Fibroblast of lung (primary cell): ENCODE data around the gene KIF9. TPM values are rescaled to one million over a fixed set of nuclear protein-coding genes. Genes with fewer than 3 reads are reported as not detected.

Experiments
- DNase-seq, 2 donors: peaks; one replicate each; pipeline versions ENCODE4 v3.0.0 to v3.0.0-alpha.2; 2010; ENCODE audit warnings: low read depth in 2 of 2
- H2AFZ ChIP-seq: 2 replicates; pipeline ENCODE4 v1.5.1; 2012; ENCODE audit warnings: low read length, control low read depth, inconsistent platforms
- H3K27ac ChIP-seq: 2 replicates; pipeline ENCODE4 v1.5.1; 2011; ENCODE audit warnings: low read length, control low read depth; ENCODE audit not compliant: insufficient read depth
- H3K27me3 ChIP-seq: 2 replicates; pipeline ENCODE4 v1.5.1; 2011; ENCODE audit warnings: mild to moderate bottlenecking, low read length; ENCODE audit not compliant: control insufficient read depth, insufficient read depth
- H3K36me3 ChIP-seq: 2 replicates; pipeline ENCODE4 v1.5.1; 2011; ENCODE audit warnings: low read length; ENCODE audit not compliant: control insufficient read depth, insufficient read depth
- H3K4me1 ChIP-seq: 2 replicates; pipeline ENCODE4 v1.5.1; 2011; ENCODE audit warnings: low read length; ENCODE audit not compliant: control insufficient read depth, insufficient read depth; ENCODE audit errors: extremely low read depth
- H3K4me2 ChIP-seq: 2 replicates; pipeline ENCODE4 v1.5.1; 2011; ENCODE audit warnings: low read length, control low read depth; ENCODE audit not compliant: insufficient read depth; ENCODE audit errors: extremely low read depth
- H3K4me3 ChIP-seq, 4 experiments: fragments of 200-600 bp in 1 of 4; sonication (generic) in 1 of 4; replicated peaks in 1 of 4; 2 replicates each; pipeline ENCODE4 v1.5.1; 2011 to 2016; ENCODE audit warnings: low read length in 4 of 4, low read depth in 3 of 4, mild to moderate bottlenecking in 3 of 4, control low read depth in 2 of 4, inconsistent platforms in 1 of 4, mixed read lengths in 1 of 4; ENCODE audit not compliant: insufficient read depth in 1 of 4; ENCODE audit errors: control extremely low read depth in 1 of 4
- H3K79me2 ChIP-seq: 2 replicates; pipeline ENCODE4 v1.5.1; 2012; ENCODE audit warnings: mild to moderate bottlenecking, low read length, inconsistent platforms; ENCODE audit not compliant: control insufficient read depth, insufficient read depth
- H3K9ac ChIP-seq: 2 replicates; pipeline ENCODE4 v1.5.1; 2011; ENCODE audit warnings: mild to moderate bottlenecking, low read length, control low read depth; ENCODE audit not compliant: insufficient read depth
- H3K9me3 ChIP-seq: 2 replicates; pipeline ENCODE4 v1.5.1; 2012; ENCODE audit warnings: low read depth, low read length; ENCODE audit not compliant: control insufficient read depth, insufficient read depth
- H4K20me1 ChIP-seq: 2 replicates; pipeline ENCODE4 v1.5.1; 2011; ENCODE audit warnings: low read length; ENCODE audit not compliant: control insufficient read depth, insufficient read depth; ENCODE audit errors: extremely low read depth
- EZH2 ChIP-seq: IDR thresholded peaks from 2 replicates; pipeline ENCODE4 v1.5.1; 2012; ENCODE audit warnings: low read length, control low read depth, mild to moderate bottlenecking; ENCODE audit errors: missing control alignments
- polyA plus RNA-seq, 2 donors: library from polyadenylated mRNA; depleted of rRNA in 1 of 2; stranded (reverse) in 1 of 2; unstranded in 1 of 2; fragments of >200 nt; gene quantifications; 2 replicates each; pipeline ENCODE4 v1.2.1, GENCODE V29; 2011 to 2012; ENCODE audit warnings: missing spikeins in 1 of 2
- total RNA-seq: library from RNA; depleted of rRNA; stranded (reverse); fragments of >200 nt; gene quantifications from 2 replicates; pipeline ENCODE4 v1.2.1, GENCODE V29; 2014
- TF ChIP-seq, protein P1 (sequence below), 2 donors: IDR thresholded peaks in 1 of 2; conservative IDR thresholded peaks in 1 of 2; 1 replicate in 1 of 2; 2 replicates in 1 of 2; pipeline ENCODE4 v1.5.1; 2011 to 2012; ENCODE audit warnings: low read length in 2 of 2, control low read depth in 1 of 2, inconsistent platforms in 1 of 2, low read depth in 1 of 2, mild to moderate bottlenecking in 1 of 2

Gene KIF9
- total and polyA plus RNA-seq, 2 donors (not counting 1 experiment from before 2014, with no cell fraction given) = 2.8 to 4.3 TPM

DNA sequence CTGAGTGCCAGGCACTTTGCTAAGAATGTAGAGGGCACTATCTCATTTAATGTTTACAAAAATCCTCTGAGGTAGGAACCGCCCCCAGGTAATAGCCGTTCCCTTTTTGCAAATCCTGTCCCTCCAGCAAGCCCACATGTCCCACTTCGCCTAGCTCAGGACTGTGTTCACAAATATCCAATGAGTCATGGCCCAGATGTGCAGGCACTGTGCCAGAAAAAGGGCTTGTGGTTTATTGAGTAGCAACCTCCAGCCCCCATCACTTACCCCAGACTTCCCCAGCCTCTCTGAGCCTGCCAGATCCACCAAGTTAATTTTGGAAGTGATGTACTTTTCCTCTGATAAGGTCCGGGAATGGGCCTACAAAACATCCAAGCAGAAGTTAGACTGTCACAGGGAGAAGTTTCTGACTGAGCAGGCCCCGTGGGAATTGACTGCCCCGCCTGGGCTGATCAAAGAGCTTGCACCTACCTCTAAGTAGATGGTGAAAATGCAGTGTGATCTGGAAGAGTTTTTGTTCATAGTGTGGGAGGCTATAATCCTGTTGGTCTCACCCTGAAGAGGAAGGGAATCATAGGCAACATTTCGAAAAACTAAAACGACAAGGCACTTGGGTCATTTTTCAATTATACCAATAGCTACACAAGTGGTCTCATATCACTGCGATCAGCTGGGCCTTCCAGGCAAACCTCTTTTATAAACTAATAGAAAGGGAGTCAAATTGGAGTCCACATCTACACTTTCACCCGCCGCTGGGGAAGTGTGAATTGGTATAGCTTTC is 15.7 kb downstream of the KIF9 start:
- TF ChIP-seq, protein P1, sequence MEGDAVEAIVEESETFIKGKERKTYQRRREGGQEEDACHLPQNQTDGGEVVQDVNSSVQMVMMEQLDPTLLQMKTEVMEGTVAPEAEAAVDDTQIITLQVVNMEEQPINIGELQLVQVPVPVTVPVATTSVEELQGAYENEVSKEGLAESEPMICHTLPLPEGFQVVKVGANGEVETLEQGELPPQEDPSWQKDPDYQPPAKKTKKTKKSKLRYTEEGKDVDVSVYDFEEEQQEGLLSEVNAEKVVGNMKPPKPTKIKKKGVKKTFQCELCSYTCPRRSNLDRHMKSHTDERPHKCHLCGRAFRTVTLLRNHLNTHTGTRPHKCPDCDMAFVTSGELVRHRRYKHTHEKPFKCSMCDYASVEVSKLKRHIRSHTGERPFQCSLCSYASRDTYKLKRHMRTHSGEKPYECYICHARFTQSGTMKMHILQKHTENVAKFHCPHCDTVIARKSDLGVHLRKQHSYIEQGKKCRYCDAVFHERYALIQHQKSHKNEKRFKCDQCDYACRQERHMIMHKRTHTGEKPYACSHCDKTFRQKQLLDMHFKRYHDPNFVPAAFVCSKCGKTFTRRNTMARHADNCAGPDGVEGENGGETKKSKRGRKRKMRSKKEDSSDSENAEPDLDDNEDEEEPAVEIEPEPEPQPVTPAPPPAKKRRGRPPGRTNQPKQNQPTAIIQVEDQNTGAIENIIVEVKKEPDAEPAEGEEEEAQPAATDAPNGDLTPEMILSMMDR (conservative IDR thresholded peaks at IDR 0.05 in 1 of 2, IDR thresholded peaks at IDR 0.05 in 1 of 2; ENCODE audit: low read depth in 1 of 2, low read length in 2 of 2) = no peak
- no peak for TF ChIP-seq EZH2
- peaks cover 11% of the 10 kb centered on the region for H3K4me1 ChIP-seq
- no peak overlapping the region for H3K27ac ChIP-seq
- H3K9ac ChIP-seq = no peak overlapping the region
- H3K4me2 ChIP-seq = peak overlapping the region; percentile 63
- DNase-seq = peak; percentile 94 to 97
- H3K4me3 ChIP-seq = no peak overlapping the region
- H4K20me1 ChIP-seq = no peaks in the 10 kb centered on the region
- H3K9me3 ChIP-seq = no peaks in the 10 kb centered on the region
- H2AFZ ChIP-seq = no peak overlapping the region
- H3K36me3 ChIP-seq = no peaks in the 10 kb centered on the region
- H3K79me2 ChIP-seq = no peaks in the 10 kb centered on the region
- H3K27me3 ChIP-seq = no peaks in the 10 kb centered on the region

DNA sequence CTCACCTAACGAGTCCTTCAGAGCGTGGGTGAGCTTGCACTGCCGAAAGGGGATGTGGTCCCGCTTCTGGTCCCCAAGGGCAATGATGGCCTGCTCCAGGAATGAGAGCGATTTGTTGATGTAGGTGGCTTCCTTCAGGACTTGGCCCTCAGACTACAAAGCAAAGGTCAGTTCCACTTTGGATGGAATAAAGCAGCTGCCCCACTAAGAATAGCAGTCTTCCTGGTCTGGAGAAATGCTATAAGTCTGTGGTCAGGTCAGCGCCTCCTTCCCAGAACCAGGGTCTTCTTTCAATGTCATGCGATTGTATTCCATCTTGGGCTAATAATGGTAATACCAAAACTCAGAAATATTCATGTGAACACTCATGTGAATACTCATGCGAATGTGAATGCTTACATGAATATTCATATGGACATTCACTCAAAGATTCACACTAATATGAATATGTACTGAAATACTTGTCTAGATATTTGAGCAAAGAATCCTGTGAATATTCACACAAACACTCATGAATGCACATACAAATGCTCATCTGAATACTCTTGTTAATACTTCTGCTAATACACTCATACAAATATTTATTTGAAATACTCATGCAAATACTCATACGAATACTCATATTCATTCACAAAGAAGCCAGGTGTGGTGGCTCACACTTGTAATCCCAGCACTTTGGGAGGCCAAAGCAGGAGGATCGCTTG is 16.7 kb downstream of the KIF9 start:
- no peak for TF ChIP-seq EZH2
- TF ChIP-seq, protein P1 (conservative IDR thresholded peaks at IDR 0.05 in 1 of 2, IDR thresholded peaks at IDR 0.05 in 1 of 2; ENCODE audit: low read depth in 1 of 2, low read length in 2 of 2) = no peak
- Histone ChIP-seq H3K36me3 (no peaks in the 10 kb centered on the region), H3K79me2 (no peaks in the 10 kb centered on the region), H4K20me1 (no peaks in the 10 kb centered on the region), H3K27ac (no peak overlapping the region), H3K4me1 (peaks cover 11% of the 10 kb centered on the region), H3K9ac (no peak overlapping the region), H3K9me3 (no peaks in the 10 kb centered on the region), H3K27me3 (no peaks in the 10 kb centered on the region), H3K4me2 (no peak overlapping the region), H2AFZ (no peak overlapping the region), H3K4me3 (no peak overlapping the region)
- DNase-seq = peak; percentile 2 to 4

DNA sequence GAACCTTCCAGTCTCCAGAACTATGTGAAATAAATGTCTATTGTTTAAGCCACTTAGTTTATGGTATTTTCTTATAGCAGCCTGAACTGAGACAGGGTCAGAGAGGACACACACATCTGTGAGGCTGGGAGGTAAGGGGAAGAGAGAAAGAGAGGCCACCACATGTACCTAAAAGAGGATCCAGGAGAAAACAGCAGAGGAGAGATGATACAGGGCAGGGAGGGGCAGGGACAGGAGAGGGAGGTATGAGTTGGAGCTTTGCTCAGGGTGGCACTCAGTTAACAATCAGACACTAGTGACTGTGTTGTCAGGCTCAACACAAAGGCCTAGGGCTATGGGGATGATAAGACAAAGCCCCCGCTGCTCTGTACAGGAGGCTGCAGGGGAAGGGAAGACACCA is 17.6 kb downstream of the KIF9 start:
- H3K36me3 ChIP-seq = no peaks in the 10 kb centered on the region
- no peak overlapping the region for H3K27ac ChIP-seq
- no peak overlapping the region for H3K4me3 ChIP-seq
- DNase-seq = no peak
- H4K20me1 ChIP-seq = no peaks in the 10 kb centered on the region
- no peak overlapping the region for H3K4me2 ChIP-seq
- no peak overlapping the region for H3K9ac ChIP-seq
- H3K4me1 ChIP-seq = peaks cover 11% of the 10 kb centered on the region
- no peaks in the 10 kb centered on the region for H3K9me3 ChIP-seq
- H3K79me2 ChIP-seq = no peaks in the 10 kb centered on the region
- H2AFZ ChIP-seq = no peak overlapping the region
- no peaks in the 10 kb centered on the region for H3K27me3 ChIP-seq
- TF ChIP-seq, protein P1 (conservative IDR thresholded peaks at IDR 0.05 in 1 of 2, IDR thresholded peaks at IDR 0.05 in 1 of 2; ENCODE audit: low read depth in 1 of 2, low read length in 2 of 2) = no peak
- no peak for TF ChIP-seq EZH2
